Panc1 (cell line): Measurements from ENCODE around the gene PHETA2. TPM values are rescaled to one million over a fixed set of nuclear protein-coding genes. Genes with fewer than 3 reads are reported as not detected.
"Not testable (repeated sequence)": the region's sequence is repeated elsewhere in the genome, so short reads cannot be mapped to it uniquely, and the experiment has no call there.

Source experiments
- ATAC-seq: fragments of 200-7000 bp; cut with Tn5 transposase; 2 replicates; pipeline ENCODE4 v1.9.1; 2020; ENCODE audit warnings: mild to moderate bottlenecking, moderate library complexity
- BruUV-seq: library from RNA; stranded (reverse); fragments of 400-500 nt; replicated peaks from 2 replicates; lab custom pipeline; 2021; lab: Mats Ljungman, UMichigan
- CTCF ChIA-PET: fragments of 300-600 bp; sonication (Branson Sonifier 250); formaldehyde crosslinking; loops from one replicate; lab custom pipeline; 2022; ENCODE audit warnings: antibody characterized with exemption; lab: Charles Lee
- POLR2A ChIA-PET: fragments of 300-600 bp; sonication (Branson Sonifier 250); formaldehyde crosslinking; loops from one replicate; lab custom pipeline; 2022; ENCODE audit warnings: antibody characterized with exemption; lab: Charles Lee
- DNase-seq: peaks from one replicate; pipeline ENCODE4 v3.0.0-alpha.2; 2010; ENCODE audit warnings: low read depth, low spot score
- H3K27ac ChIP-seq: 2 replicates; pipeline ENCODE4 v1.5.1; 2011; ENCODE audit warnings: mild to moderate bottlenecking, low read length, inconsistent platforms
- H3K27me3 ChIP-seq: fragments of 200-500 bp; sonication (Bioruptor generic); 2 replicates; pipeline ENCODE4 v1.6.0; 2014; ENCODE audit warnings: low read length, inconsistent platforms; ENCODE audit not compliant: control insufficient read depth, insufficient read depth
- H3K36me3 ChIP-seq: fragments of 200-500 bp; sonication (Bioruptor generic); 2 replicates; pipeline ENCODE4 v1.5.1; 2014; ENCODE audit warnings: inconsistent platforms, mild to moderate bottlenecking, low read length, moderate library complexity; ENCODE audit not compliant: control insufficient read depth, insufficient read depth
- H3K4me1 ChIP-seq: 2 replicates; pipeline ENCODE4 v1.5.1; 2011; ENCODE audit warnings: inconsistent platforms, mild to moderate bottlenecking, low read length, moderate library complexity; ENCODE audit not compliant: control insufficient read depth, insufficient read depth
- H3K4me3 ChIP-seq, 2 experiments: 2 replicates each; pipeline ENCODE4 v1.5.1; 2011 to 2012; ENCODE audit warnings: low read depth in 2 of 2, low read length in 2 of 2, mild to moderate bottlenecking in 2 of 2, inconsistent platforms in 1 of 2, moderate library complexity in 1 of 2
- H3K9me3 ChIP-seq: fragments of 200-500 bp; sonication (Bioruptor generic); 2 replicates; pipeline ENCODE4 v1.5.1; 2014; ENCODE audit warnings: low read depth, mild to moderate bottlenecking, inconsistent platforms, low read length, moderate library complexity; ENCODE audit not compliant: control insufficient read depth, insufficient read depth
- CTCF ChIP-seq: fragments of 450-650 bp; IDR thresholded peaks from 2 replicates; pipeline ENCODE4 v1.5.1; 2017; ENCODE audit warnings: mild to moderate bottlenecking
- POLR2AphosphoS5 ChIP-seq: IDR thresholded peaks from 2 replicates; pipeline ENCODE4 v1.6.1; 2012; ENCODE audit warnings: mild to moderate bottlenecking, low read depth, low read length, moderate library complexity
- REST ChIP-seq, 2 experiments: IDR thresholded peaks; 2 replicates each; pipeline ENCODE4 v1.6.1; 2011 to 2012; ENCODE audit warnings: low read depth in 2 of 2, control low read depth in 1 of 2, low read length in 1 of 2, mild to moderate bottlenecking in 1 of 2, moderate library complexity in 1 of 2; ENCODE audit not compliant: insufficient read depth in 1 of 2
- SIN3A ChIP-seq: IDR thresholded peaks from 2 replicates; pipeline ENCODE4 v1.6.1; 2012; ENCODE audit warnings: low read depth, mild to moderate bottlenecking, low read length, moderate library complexity, borderline replicate concordance; ENCODE audit not compliant: insufficient read depth
- TCF7L2 ChIP-seq: IDR thresholded peaks from 2 replicates; pipeline ENCODE4 v1.6.1; 2011; ENCODE audit warnings: mild to moderate bottlenecking, low read depth, low read length, inconsistent platforms
- in situ Hi-C: cut with HindIII; loops from 2 replicates; pipeline ENCODE4 v1.10.0; 2016; ENCODE audit warnings: low sequenced_read_pairs, low pct_unique_long_range_greater_than_20kb
- intact Hi-C: fragments of 100-400 bp; cut with micrococcal nuclease; formaldehyde crosslinking; loops from one replicate; pipeline ENCODE4 v1.10.0; 2022; ENCODE audit not compliant: unreplicated experiment
- total RNA-seq: library from RNA; stranded (reverse); gene quantifications from one replicate; pipeline ENCODE4 v1.2.1, GENCODE V29; 2021; ENCODE audit not compliant: unreplicated experiment

The PHETA2 gene
- total RNA-seq, 1 experiment from 2014 or later: 1.3 TPM

GRCh38 chr22:42108848-42109247, 34.8 kb downstream of the PHETA2 start:
- CTCF ChIA-PET: no interaction called here
- no peak for DNase-seq
- no peak for TF ChIP-seq CTCF
- no peak for TF ChIP-seq TCF7L2
- no peak for TF ChIP-seq POLR2AphosphoS5
- H3K4me1 ChIP-seq: no peaks in the 10 kb centered on the region
- intact Hi-C loops: no loop called here
- no TSS peak for BruUV-seq
- H3K9me3 ChIP-seq: no peaks in the 10 kb centered on the region; the same call in 1 of the 2 replicates
- no peak overlapping the region for H3K4me3 ChIP-seq
- H3K36me3 ChIP-seq: no peaks in the 10 kb centered on the region
- H3K27me3 ChIP-seq: no peaks in the 10 kb centered on the region
- in situ Hi-C loops: no loop called here
- POLR2A ChIA-PET: no interaction called here
- H3K27ac ChIP-seq: no peak overlapping the region
- ATAC-seq: no peak

GRCh38 chr22:42111798-42112197, 37.8 kb downstream of the PHETA2 start:
- H3K9me3 ChIP-seq: peaks cover 4% of the 10 kb centered on the region; the same call in 1 of the 2 replicates
- DNase-seq (no peak), ATAC-seq (no peak)
- H3K4me3 ChIP-seq: no peak overlapping the region
- CTCF ChIA-PET: no interaction called here
- no peaks in the 10 kb centered on the region for H3K27me3 ChIP-seq
- intact Hi-C loops (loop anchor here (10.0 kb wide), 1 partner anchor 147 kb away; the partner anchor contains the start of gene SEPTIN3), in situ Hi-C loops (no loop called here)
- no peak overlapping the region for H3K27ac ChIP-seq
- BruUV-seq: no TSS peak
- TF ChIP-seq TCF7L2 (no peak), SIN3A (no peak), POLR2AphosphoS5 (no peak), CTCF (no peak), REST (IDR thresholded peaks at IDR 0.05; ENCODE audit: insufficient read depth in 1 of 2, low read depth in 2 of 2, low read length in 1 of 2) (no peak)
- no peaks in the 10 kb centered on the region for H3K4me1 ChIP-seq
- POLR2A ChIA-PET: no interaction called here
- H3K36me3 ChIP-seq: no peaks in the 10 kb centered on the region

GRCh38 chr22:42112793-42113192, 38.7 kb downstream of the PHETA2 start:
- DNase-seq, ATAC-seq, H3K36me3 ChIP-seq, H3K9me3 ChIP-seq, H3K4me3 ChIP-seq, in situ Hi-C loops, H3K4me1 ChIP-seq, H3K27me3 ChIP-seq, BruUV-seq, H3K27ac ChIP-seq: not testable (repeated sequence)
- ChIA-PET CTCF (interaction anchor here (0.6 kb wide), 2 partner anchors 21 to 302 kb away, joined by 4 read pairs; no protein-coding TSS in a partner anchor), POLR2A (interaction anchor here (0.5 kb wide), 1 partner anchor 119 kb away, joined by 7 read pairs; no protein-coding TSS in a partner anchor)
- intact Hi-C loops: loop anchor here (10.0 kb wide), 1 partner anchor 148 kb away; the partner anchor contains the start of gene SEPTIN3
